ENCODE results near the gene FAM187B.
"Not testable (repeated sequence)": the region's sequence is repeated elsewhere in the genome, so short reads cannot be mapped to it uniquely, and the experiment has no call there.

The FAM187B gene

DNA sequence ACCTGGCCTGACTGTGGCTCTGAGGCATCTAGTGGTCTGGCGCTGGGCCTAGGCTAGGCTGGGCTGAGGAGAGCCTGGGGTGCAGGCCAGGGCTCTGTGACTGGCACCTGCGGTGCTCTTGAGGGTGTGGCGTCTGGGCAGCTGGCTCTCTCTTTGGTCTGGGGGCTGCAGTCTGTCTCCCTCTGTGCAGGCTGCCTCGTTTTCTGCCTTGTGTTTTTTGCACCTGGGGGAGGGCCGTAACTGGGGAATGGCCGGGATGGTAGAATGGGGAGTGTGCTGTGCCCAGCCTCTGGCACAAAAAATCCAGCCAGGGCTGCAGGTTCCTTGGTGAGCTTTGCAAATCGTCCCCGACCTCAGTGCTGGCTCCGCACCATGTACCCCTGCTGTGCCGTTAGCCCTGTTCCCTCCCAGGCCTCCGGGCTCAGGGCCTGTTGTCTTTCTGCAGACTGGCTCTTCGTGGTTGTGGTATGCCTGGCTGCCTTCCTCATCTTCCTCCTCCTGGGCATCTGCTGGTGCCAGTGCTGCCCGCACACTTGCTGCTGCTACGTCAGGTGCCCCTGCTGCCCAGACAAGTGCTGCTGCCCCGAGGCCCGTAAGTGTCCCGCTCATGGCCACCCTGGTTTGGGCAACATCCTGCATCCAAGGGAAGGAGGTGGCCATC is 33.7 kb upstream of the FAM187B start:
- no peak for DNase-seq (ENCODE audit: low read depth, low spot score)

DNA sequence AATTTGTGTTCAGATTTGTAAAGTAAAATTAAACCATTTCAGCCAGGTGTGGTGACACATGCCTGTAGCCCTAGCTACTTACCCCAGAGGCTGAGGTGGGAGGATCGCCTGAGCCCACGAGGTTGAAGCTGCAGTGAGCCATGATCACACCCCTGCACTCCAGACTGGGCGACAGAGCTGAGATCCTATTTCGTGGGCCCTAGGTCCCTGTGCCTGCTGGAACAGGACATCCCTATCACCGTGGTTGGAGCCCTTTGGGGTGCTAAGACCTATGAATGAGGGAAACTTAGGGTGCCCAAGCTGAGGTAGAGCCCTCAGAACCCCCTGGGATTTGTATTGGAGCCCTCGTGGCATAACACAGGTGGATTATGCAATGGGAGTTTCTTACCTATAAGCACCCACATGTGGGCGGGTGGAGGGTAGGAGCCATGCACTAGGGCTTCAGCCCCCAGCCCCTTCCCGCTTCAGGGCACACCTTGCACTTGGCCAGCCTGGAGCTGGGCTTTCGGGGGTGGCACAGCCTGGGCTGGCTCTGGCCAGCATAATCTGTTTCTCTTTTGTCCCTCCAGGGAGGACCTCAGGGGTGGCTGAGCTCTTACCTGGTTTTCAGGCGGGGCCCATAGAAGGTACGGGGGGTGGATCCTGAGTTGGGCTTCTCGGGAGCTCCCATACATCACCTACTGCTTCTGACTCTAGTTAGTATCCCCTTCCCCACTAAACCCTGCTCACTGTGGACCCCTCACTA is 33.0 kb upstream of the FAM187B start:
- DNase-seq (ENCODE audit: low read depth, low spot score), result no peak

- DNase-seq (ENCODE audit: low read depth, low spot score), result no peak
Observed at GRCh38 chr19:35260694-35261304, 32.3 kb upstream of the FAM187B start.

GRCh38 chr19:35257113-35257461 is 28.5 kb upstream of the FAM187B start:
- DNase-seq (ENCODE audit: low read depth, low spot score), result no peak

DNA sequence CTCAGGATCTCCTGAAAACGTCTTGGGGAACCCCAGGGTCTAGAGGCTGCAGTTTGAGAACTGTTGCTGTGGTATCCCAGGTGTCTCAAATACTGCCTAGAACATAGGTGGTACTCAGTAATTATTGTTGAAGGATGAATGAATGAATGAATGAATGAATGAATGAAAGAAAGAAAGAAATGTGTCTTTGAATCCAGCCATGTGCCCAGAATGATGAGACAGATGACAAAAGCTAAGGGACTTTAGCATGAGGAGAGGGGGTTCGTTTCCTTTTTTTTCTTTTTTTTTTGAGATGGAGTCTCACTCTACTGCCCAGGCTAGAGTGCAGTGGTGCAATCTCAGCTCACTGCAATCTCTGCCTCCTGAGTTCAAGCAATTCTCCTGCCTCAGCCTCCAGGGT is 28.0 kb upstream of the FAM187B start:
- DNase-seq (ENCODE audit: low read depth, low spot score), result no peak

DNA sequence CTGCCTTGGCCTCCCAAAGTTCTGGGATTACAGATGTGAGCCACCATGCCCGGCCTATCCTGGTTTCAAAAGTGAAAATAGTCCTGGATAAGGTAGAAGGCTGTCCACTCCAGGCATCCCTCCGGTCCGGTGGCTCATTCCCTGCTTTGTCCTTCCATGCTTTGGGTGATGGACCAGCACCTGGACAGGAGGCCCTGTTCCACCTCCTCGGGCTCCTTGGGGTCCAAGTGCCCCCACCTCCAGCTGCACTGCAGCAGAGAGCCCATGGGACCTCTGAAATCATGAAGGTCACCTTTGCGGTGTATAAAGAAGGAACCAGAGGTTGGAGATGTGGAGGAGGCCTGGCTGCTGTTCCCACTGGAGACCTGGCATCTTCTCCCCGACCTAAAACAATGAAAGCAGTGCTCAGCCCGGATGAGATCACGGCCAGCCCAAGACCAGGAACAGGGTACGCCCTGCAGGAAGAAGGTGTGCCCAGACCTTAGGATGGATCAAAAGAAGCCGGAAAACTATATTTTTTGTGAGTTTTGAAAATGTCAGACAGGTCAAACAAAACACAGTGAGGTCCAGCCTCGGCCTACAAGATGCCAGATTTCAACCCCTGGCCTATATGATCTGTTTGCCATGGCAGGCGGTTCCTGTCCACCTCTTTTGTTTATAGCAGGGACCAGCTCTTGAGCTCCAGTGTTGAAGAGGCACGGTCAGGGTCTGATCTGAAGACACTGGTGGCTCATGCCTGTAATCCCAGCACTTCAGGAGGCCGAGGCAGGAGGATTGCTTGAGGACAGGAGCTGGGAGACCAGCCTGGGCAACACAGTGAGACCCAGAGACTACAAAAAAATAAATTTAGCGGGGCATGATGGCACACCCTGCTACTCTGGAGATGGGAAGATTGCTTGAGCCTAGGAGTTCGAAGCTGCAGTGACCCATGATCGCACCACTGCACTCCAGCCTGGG is 26.1 kb upstream of the FAM187B start:
- no peak for DNase-seq (ENCODE audit: low read depth, low spot score)

DNA sequence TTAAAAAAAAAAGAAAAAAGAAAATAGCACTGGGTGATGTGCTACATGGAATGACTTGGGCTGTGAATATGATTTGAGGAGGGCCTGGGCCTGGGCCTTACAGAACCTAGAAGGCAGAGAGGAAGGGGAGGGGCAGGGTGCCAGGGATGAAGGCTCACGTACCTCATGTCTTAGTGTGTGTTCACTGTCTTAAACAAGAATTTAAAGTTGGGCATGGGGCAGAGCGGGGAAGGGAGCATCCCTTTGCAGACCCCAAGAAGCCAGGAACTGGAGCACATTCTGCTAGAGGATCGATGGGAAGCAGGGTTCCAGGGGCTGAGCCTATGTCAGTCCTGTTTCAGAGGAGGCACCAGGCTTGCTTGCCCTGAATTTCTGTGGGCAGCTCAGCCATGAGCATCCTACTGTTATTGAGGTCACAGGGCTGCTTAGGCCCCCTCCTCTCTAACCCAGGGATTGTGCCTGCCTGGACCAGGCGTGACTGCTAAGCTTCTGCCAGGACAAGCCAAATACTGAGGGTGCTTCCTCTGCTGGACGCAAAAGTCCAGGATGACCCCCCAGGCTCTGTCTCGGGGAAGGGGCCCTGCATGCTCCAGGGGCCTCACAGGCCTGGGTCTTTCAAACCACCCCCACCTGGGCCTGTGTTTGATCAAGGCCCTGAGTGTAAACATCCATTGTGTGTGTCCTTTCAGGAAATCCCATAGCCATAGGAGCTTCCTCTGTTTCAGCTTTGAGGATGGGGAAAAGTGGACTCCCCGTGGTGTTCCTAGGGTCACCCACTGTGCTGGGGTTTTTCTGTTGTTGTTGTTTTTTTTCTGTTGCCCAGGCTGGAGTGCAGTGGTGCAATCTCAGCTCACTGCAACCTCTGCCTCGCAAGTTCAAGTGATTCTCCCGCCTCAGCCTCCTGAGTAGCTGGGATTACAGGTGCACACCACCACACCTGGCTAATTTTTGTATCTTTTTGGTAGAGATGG is 25.1 kb upstream of the FAM187B start:
- no peak for DNase-seq (ENCODE audit: low read depth, low spot score)

GRCh38 chr19:35251456-35251855 is 22.9 kb upstream of the FAM187B start:
- DNase-seq (ENCODE audit: low read depth, low spot score), result no peak

- DNase-seq (ENCODE audit: low read depth, low spot score), result no peak
Observed at GRCh38 chr19:35249848-35250711, 21.5 kb upstream of the FAM187B start.

DNA sequence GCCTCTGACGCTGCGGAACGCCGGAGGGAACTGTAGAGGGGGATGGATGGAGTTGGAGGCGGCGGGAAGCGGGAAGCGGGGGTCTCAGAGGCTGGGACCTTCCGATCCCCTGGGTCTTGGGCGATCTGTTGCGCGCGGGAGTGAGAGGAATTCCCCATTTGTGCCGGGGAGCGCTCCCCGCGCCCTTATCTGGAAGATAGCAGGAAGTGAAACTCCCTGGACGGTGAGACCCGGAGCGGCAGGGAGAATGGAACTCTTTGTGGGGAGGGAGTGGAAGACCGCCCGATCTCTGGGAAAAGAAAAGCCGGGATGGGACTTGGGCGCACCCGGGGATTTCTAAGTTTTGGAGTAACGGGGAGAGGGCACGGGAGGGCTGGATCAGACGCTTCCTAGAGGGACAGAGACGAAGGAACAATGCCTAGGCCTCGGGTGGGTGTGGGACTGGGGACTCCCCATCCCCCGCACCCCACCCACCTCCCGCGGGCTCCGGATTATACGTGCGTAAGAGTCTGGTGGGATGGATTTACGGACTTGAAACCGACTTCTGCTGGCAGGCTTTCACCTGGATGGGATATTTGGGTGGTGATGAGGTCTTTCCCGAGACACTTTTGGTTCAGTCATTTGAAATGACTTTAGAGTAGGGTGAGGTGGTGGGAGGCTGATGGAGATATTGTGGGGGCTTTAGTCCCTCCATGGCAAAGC is 20.8 kb upstream of the FAM187B start:
- no peak for DNase-seq (ENCODE audit: low read depth, low spot score)

GRCh38 chr19:35248310-35249145 is 20.0 kb upstream of the FAM187B start, which contains the start of gene LSR:
TSS of gene LSR (plus strand) at chr19:35249002. CDS start at chr19:35249023, 21 bp downstream.
- DNase-seq (ENCODE audit: low read depth, low spot score), result no peak

GRCh38 chr19:35247526-35248309 is 19.2 kb upstream of the FAM187B start:
- no peak for DNase-seq (ENCODE audit: low read depth, low spot score)

DNA sequence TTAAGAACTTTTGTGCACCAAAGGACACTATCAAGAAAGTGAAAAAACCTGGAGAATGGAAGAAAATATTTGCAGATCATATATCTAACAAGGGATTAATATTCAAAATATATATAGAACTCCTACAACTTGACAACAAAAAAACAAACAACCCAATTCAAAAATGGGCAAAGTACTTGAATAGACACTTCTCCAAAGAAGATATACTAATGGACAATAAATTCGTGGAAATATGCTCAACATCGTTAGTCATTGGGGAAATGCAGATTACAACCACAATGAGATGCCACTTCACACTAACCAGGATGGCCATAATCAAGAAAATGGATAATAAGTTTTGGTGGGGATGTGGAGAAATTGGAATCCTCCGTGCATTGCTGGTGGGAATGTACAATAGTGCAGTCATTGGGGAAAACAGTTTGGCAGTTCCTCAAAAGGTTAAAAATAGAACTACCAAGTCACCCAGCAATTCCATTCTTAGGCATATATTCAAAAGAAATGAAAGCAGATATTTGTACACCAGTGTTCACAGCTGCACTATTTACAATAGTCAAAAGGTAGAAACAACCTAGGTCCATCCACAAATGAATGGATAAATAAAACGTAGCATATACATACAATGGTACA is 18.0 kb upstream of the FAM187B start:
- no peak for DNase-seq (ENCODE audit: low read depth, low spot score)

DNA sequence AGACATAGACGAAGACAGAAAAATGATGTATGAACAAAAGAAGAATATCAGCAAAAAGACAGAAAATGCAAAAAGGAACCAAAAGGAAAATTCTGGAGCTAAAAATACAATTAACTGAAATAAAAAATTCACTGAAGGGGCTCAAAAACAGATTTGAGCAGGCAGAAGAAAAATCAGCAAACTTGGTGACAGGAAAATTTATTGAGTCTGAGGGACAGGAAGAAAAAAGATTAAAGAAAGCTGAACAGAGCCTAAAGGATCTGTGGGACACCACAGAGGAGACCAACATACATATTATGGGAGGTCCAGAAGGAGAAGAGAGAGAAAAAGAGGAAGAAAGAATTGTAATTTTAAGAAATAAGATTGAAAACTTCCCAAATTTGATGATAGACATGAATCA is 12.9 kb upstream of the FAM187B start:
- no peak for DNase-seq (ENCODE audit: low read depth, low spot score)

GRCh38 chr19:35240327-35240726 is 11.8 kb upstream of the FAM187B start:
- no peak for DNase-seq (ENCODE audit: low read depth, low spot score)

- DNase-seq (ENCODE audit: low read depth, low spot score), result not testable (repeated sequence)
Observed at GRCh38 chr19:35239597-35239996, 11.1 kb upstream of the FAM187B start.
